ENCODE results near the gene TMEM86B.

The TMEM86B gene

DNA sequence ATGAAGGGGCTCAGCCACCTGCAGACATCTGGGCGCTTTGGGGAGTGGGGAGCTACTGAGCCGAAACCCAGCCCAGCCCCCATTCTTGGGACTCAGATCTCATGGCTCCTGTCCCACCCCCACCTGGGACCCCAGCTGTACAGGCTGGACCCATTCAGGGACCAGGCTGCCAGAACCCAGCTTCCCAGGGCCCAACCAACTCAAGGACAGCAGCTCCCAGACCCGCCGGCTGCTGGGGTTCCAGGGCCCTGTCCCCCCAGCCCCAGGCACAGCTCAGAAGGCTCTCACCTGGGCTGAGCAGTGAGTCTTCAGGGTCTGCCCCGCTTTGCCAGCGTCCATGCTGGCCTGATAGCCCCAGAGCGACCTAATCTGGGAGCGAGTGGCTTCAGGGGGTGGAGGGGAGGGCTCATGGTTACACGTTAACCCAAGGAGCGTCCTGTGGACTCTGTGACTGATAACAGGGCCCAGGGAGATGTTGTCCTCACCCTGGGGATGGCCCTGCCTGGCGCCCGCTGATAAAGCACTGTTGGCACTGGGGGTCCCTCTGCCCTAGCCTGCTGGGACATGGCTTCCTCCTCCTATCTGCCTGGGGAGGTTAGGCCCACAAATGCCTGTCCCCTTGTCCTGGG lies at the start of gene TMEM86B:
TSS of gene TMEM86B (minus strand) at position 361 of the 629 bp plus-strand sequence. CDS start at position 339, 22 bp downstream.
- H3K9ac ChIP-seq (ENCODE audit: low read length), result no peak within 1 kb of the TSS
- H3K36me3 ChIP-seq (ENCODE audit: control insufficient read depth, insufficient read depth, low read length), result peaks cover 67% of the 10 kb centered on the region
- no peak within 1 kb of the TSS for H3K4me3 ChIP-seq (ENCODE audit: low read depth, low read length)
- H3K9me3 ChIP-seq (ENCODE audit: control insufficient read depth, insufficient read depth, low read depth, low read length), result no peaks in the 10 kb centered on the region
- H3K4me1 ChIP-seq (ENCODE audit: control insufficient read depth, insufficient read depth, low read length), result no peaks in the 10 kb centered on the region
- no peak within 1 kb of the TSS; the same call in 1 of the 2 replicates for H3K27ac ChIP-seq (ENCODE audit: low read depth, low read length)
- H3K27me3 ChIP-seq (ENCODE audit: control insufficient read depth, insufficient read depth, low read length), result no peaks in the 10 kb centered on the region

- no peak overlapping the region for H3K9ac ChIP-seq (ENCODE audit: low read length)
- no peak overlapping the region for H3K4me3 ChIP-seq (ENCODE audit: low read depth, low read length)
- H3K4me1 ChIP-seq (ENCODE audit: control insufficient read depth, insufficient read depth, low read length), result peaks cover 8% of the 10 kb centered on the region
- H3K36me3 ChIP-seq (ENCODE audit: control insufficient read depth, insufficient read depth, low read length), result peaks cover 22% of the 10 kb centered on the region
- H3K27ac ChIP-seq (ENCODE audit: low read depth, low read length), result no peak overlapping the region
- no peaks in the 10 kb centered on the region for H3K9me3 ChIP-seq (ENCODE audit: control insufficient read depth, insufficient read depth, low read depth, low read length)
- no peaks in the 10 kb centered on the region for H3K27me3 ChIP-seq (ENCODE audit: control insufficient read depth, insufficient read depth, low read length)
These were observed 48.9 kb upstream of the TMEM86B start for GRCh38 chr19:55277494-55277893.

DNA sequence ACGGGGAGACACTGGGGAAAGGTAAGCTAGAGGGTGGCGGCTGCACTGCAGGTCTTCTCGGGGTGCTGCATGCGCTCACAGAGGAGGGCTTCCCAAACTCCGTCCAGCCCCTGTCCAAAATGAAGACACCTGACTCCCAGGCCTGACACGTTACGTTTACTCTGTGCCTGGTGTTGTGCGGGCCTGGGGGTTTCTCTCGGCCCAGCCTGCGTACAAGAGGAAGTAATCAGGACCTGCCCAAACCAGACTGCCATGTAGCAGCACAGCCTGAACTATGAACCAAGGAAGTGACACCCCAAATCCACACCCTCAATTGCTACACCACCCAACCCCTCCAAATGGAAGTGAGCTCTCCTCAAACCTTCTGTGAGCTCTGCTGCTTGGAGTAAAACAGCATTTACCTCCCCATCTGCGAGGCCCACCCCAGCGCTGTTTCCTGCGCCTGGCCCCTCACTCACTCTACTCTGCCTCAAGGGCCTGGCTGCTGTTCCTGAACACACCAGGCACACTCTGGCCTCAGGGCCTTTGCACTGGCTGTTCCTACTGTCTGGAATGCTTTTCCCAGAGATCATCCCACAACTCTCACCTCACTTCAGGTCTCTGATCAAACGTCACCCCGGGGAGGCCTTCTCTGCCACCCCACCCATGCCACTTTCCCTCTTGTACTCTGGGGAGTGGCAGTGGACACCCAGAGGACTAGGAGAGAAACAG lies 48.3 kb upstream of the TMEM86B start:
- H3K36me3 ChIP-seq (ENCODE audit: control insufficient read depth, insufficient read depth, low read length), result peaks cover 22% of the 10 kb centered on the region
- no peaks in the 10 kb centered on the region for H3K9me3 ChIP-seq (ENCODE audit: control insufficient read depth, insufficient read depth, low read depth, low read length)
- H3K9ac ChIP-seq (ENCODE audit: low read length), result no peak overlapping the region
- no peak overlapping the region for H3K4me3 ChIP-seq (ENCODE audit: low read depth, low read length)
- no peaks in the 10 kb centered on the region for H3K27me3 ChIP-seq (ENCODE audit: control insufficient read depth, insufficient read depth, low read length)
- peaks cover 8% of the 10 kb centered on the region for H3K4me1 ChIP-seq (ENCODE audit: control insufficient read depth, insufficient read depth, low read length)
- no peak overlapping the region for H3K27ac ChIP-seq (ENCODE audit: low read depth, low read length)

- no peak overlapping the region for H3K4me3 ChIP-seq (ENCODE audit: low read depth, low read length)
These were observed 47.5 kb upstream of the TMEM86B start for GRCh38 chr19:55275851-55276719.

GRCh38 chr19:55273978-55274707 lies 45.6 kb upstream of the TMEM86B start:
- Histone ChIP-seq H3K27ac (ENCODE audit: low read depth, low read length) (no peak overlapping the region), H3K27me3 (ENCODE audit: control insufficient read depth, insufficient read depth, low read length) (no peaks in the 10 kb centered on the region), H3K9ac (ENCODE audit: low read length) (no peak overlapping the region), H3K9me3 (ENCODE audit: control insufficient read depth, insufficient read depth, low read depth, low read length) (no peaks in the 10 kb centered on the region), H3K4me3 (ENCODE audit: low read depth, low read length) (no peak overlapping the region), H3K36me3 (ENCODE audit: control insufficient read depth, insufficient read depth, low read length) (peaks cover 22% of the 10 kb centered on the region), H3K4me1 (ENCODE audit: control insufficient read depth, insufficient read depth, low read length) (no peaks in the 10 kb centered on the region; the same call in 1 of the 2 replicates)

More at GRCh38 chr19:55275851-55276719, 47.5 kb upstream of the TMEM86B start:
- Histone ChIP-seq H3K4me1 (ENCODE audit: control insufficient read depth, insufficient read depth, low read length) (peaks cover 7% of the 10 kb centered on the region), H3K36me3 (ENCODE audit: control insufficient read depth, insufficient read depth, low read length) (peaks cover 22% of the 10 kb centered on the region), H3K27ac (ENCODE audit: low read depth, low read length) (no peak overlapping the region), H3K9ac (ENCODE audit: low read length) (no peak overlapping the region), H3K27me3 (ENCODE audit: control insufficient read depth, insufficient read depth, low read length) (no peaks in the 10 kb centered on the region), H3K9me3 (ENCODE audit: control insufficient read depth, insufficient read depth, low read depth, low read length) (no peaks in the 10 kb centered on the region)

DNA sequence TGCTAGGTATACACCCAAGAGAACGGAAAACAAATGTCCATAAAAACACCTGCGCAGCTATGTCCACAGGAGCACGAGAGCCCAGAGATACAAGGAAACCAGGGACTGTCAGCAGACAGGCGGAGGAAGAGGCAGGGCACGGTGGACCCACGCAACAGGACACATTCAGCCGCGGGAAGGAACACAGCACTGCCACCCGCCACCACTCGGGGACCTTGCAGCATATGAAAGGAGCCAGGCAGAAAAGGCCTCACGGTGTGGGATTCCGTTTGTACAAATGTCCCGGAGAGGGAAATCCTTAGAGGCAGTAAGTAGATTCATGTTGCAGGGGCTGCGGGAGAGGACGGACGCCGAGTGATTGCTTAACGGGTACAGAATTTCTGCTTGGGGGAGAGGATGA lies 43.6 kb upstream of the TMEM86B start:
- Histone ChIP-seq H3K9ac (ENCODE audit: low read length) (no peak overlapping the region), H3K9me3 (ENCODE audit: control insufficient read depth, insufficient read depth, low read depth, low read length) (no peaks in the 10 kb centered on the region), H3K27me3 (ENCODE audit: control insufficient read depth, insufficient read depth, low read length) (no peaks in the 10 kb centered on the region), H3K27ac (ENCODE audit: low read depth, low read length) (no peak overlapping the region), H3K4me1 (ENCODE audit: control insufficient read depth, insufficient read depth, low read length) (no peaks in the 10 kb centered on the region; the same call in 1 of the 2 replicates), H3K4me3 (ENCODE audit: low read depth, low read length) (no peak overlapping the region), H3K36me3 (ENCODE audit: control insufficient read depth, insufficient read depth, low read length) (peaks cover 19% of the 10 kb centered on the region)

DNA sequence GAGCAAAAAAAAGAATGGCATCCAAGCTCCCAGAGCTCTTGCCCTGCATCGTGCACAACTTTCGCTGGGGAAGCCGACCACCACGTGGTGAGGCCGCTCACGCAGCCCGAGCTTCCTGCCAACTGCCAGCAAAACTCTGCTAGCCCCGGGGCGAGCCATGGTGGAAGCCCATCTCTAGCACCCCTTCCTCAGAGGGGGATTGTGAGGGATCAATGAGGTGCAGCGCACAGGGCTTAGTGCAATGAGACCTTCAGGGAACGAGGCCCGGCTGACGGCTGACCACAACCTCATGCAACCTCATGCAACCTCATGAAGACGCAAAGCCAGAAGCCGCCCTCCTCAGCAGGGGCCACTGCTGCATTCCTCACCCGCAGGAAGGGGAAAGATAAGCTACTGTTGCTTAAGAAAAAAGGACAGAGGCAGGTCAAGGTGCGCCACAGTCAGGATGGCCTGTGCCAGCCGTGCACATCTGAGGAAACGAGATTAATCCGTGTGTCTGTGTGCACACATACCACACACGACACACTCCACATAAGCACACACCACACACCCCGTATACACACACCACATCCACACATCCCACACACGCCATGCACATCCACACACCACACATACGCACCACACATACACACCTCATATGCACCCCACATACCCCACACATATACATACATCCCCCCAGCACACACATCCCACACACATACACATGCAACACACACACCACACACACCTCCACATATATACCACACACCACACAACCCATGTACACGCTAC lies 41.8 kb upstream of the TMEM86B start:
- Histone ChIP-seq H3K27me3 (ENCODE audit: control insufficient read depth, insufficient read depth, low read length) (no peaks in the 10 kb centered on the region), H3K4me1 (ENCODE audit: control insufficient read depth, insufficient read depth, low read length) (no peaks in the 10 kb centered on the region; the same call in 1 of the 2 replicates), H3K4me3 (ENCODE audit: low read depth, low read length) (no peak overlapping the region), H3K9ac (ENCODE audit: low read length) (no peak overlapping the region), H3K9me3 (ENCODE audit: control insufficient read depth, insufficient read depth, low read depth, low read length) (peaks cover 7% of the 10 kb centered on the region; the same call in 1 of the 2 replicates), H3K36me3 (ENCODE audit: control insufficient read depth, insufficient read depth, low read length) (peaks cover 12% of the 10 kb centered on the region; the same call in 1 of the 2 replicates), H3K27ac (ENCODE audit: low read depth, low read length) (no peak overlapping the region)

GRCh38 chr19:55269299-55269698 lies 40.7 kb upstream of the TMEM86B start:
- peaks cover 12% of the 10 kb centered on the region; the same call in 1 of the 2 replicates for H3K36me3 ChIP-seq (ENCODE audit: control insufficient read depth, insufficient read depth, low read length)
- no peaks in the 10 kb centered on the region for H3K27me3 ChIP-seq (ENCODE audit: control insufficient read depth, insufficient read depth, low read length)
- no peaks in the 10 kb centered on the region; the same call in 1 of the 2 replicates for H3K4me1 ChIP-seq (ENCODE audit: control insufficient read depth, insufficient read depth, low read length)
- H3K9me3 ChIP-seq (ENCODE audit: control insufficient read depth, insufficient read depth, low read depth, low read length), result peaks cover 7% of the 10 kb centered on the region; the same call in 1 of the 2 replicates
- H3K9ac ChIP-seq (ENCODE audit: low read length), result no peak overlapping the region
- no peak overlapping the region for H3K4me3 ChIP-seq (ENCODE audit: low read depth, low read length)
- no peak overlapping the region for H3K27ac ChIP-seq (ENCODE audit: low read depth, low read length)

GRCh38 chr19:55266840-55267239 lies 38.3 kb upstream of the TMEM86B start:
- H3K36me3 ChIP-seq (ENCODE audit: control insufficient read depth, insufficient read depth, low read length), result no peaks in the 10 kb centered on the region
- H3K9me3 ChIP-seq (ENCODE audit: control insufficient read depth, insufficient read depth, low read depth, low read length), result peaks cover 7% of the 10 kb centered on the region; the same call in 1 of the 2 replicates
- H3K4me1 ChIP-seq (ENCODE audit: control insufficient read depth, insufficient read depth, low read length), result no peaks in the 10 kb centered on the region; the same call in 1 of the 2 replicates
- no peak overlapping the region for H3K9ac ChIP-seq (ENCODE audit: low read length)
- H3K4me3 ChIP-seq (ENCODE audit: low read depth, low read length), result no peak overlapping the region
- no peak overlapping the region for H3K27ac ChIP-seq (ENCODE audit: low read depth, low read length)
- no peaks in the 10 kb centered on the region for H3K27me3 ChIP-seq (ENCODE audit: control insufficient read depth, insufficient read depth, low read length)

GRCh38 chr19:55266404-55266803 lies 37.8 kb upstream of the TMEM86B start:
- Histone ChIP-seq H3K4me1 (ENCODE audit: control insufficient read depth, insufficient read depth, low read length) (no peaks in the 10 kb centered on the region; the same call in 1 of the 2 replicates), H3K27ac (ENCODE audit: low read depth, low read length) (no peak overlapping the region), H3K9me3 (ENCODE audit: control insufficient read depth, insufficient read depth, low read depth, low read length) (peaks cover 7% of the 10 kb centered on the region; the same call in 1 of the 2 replicates), H3K36me3 (ENCODE audit: control insufficient read depth, insufficient read depth, low read length) (no peaks in the 10 kb centered on the region), H3K9ac (ENCODE audit: low read length) (no peak overlapping the region), H3K27me3 (ENCODE audit: control insufficient read depth, insufficient read depth, low read length) (no peaks in the 10 kb centered on the region), H3K4me3 (ENCODE audit: low read depth, low read length) (no peak overlapping the region)
